NCI-H446 (cell line): ENCODE measurements around the gene HOXD10.

Experiments
- DNase-seq, 2 experiments: peaks; one replicate each; lab custom pipeline; 2025; lab: John Stamatoyannopoulos, UW

Gene HOXD10

GRCh38 chr2:176164201-176164600, 47.6 kb downstream of the HOXD10 start:
- DNase-seq = no peak

GRCh38 chr2:176164611-176165369, 48.2 kb downstream of the HOXD10 start:
- no peak for DNase-seq

GRCh38 chr2:176165370-176166050, 48.9 kb downstream of the HOXD10 start:
- no peak for DNase-seq

GRCh38 chr2:176166272-176166671, 49.7 kb downstream of the HOXD10 start:
- no peak for DNase-seq

GRCh38 chr2:176167398-176167797, 50.8 kb downstream of the HOXD10 start:
- no peak for DNase-seq

GRCh38 chr2:176169181-176169580, 52.6 kb downstream of the HOXD10 start:
- DNase-seq = no peak
